Measurements from ENCODE around the gene DCAF12. TPM values are rescaled to one million over a fixed set of nuclear protein-coding genes. Genes with fewer than 3 reads are reported as not detected.
"Not testable (repeated sequence)": the region's sequence is repeated elsewhere in the genome, so short reads cannot be mapped to it uniquely, and the experiment has no call there.

The DCAF12 gene
- 25.1 and 29.2 TPM in 2 replicates for total RNA-seq (2014; rRNA removed; shearing (Covaris generic))
- polyA plus RNA-seq (2015; cell fraction: cytosol; rRNA removed) = 34.4 and 40.1 TPM in 2 replicates
- polyA plus RNA-seq (2015; cell fraction: nucleus; rRNA removed) = 26.1 and 27.5 TPM in 2 replicates

DNA sequence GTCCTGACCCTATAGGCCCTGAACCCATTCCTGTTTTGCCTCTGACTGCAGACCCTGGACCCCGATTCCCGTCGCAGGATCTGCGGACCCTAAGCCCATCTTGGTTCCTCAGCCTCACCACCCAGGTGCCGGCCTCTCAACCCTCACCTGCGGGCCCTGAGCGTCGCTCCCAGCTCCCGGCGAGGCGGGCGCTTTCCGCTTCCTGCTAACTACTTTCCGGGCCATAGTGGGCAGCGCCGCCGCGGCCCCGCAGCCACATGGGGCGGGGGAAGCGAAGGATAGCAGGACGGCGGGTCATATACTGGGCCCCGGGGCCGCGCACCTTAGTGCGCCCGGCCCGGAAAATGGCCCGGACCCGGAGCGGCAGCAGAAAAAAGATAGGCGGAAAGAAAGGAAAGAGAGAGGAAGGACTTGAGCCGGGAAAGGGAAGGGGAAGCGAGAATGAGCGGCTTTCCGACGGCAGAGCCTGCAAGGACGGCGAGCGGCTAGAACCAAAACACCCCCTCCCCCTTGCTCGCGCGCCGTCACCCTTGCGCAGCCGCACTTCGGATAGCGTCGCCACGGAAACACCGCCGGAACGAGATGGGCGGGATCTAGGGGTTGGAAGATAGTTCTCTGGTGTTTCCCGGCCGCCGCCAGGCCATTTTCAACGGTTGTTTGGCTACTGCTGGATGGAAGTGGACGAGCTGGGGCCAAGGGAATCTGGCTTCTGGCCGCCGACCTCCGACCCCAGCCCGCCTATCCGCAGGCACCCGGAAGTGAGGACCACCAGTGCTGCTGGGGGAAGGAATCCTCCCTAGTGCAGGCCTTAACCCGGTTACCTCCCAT lies at the start of gene DCAF12:
DCAF12 (minus strand) TSS at position 492 of the 828 bp plus-strand sequence; CDS start at position 225, 267 bp downstream.
- peak; percentile 90 for DNase-seq (ENCODE audit: low read depth)

- DNase-seq (ENCODE audit: low read depth) = no peak
Measured at GRCh38 chr9:34176089-34176488, 49.6 kb upstream of the DCAF12 start.

DNA sequence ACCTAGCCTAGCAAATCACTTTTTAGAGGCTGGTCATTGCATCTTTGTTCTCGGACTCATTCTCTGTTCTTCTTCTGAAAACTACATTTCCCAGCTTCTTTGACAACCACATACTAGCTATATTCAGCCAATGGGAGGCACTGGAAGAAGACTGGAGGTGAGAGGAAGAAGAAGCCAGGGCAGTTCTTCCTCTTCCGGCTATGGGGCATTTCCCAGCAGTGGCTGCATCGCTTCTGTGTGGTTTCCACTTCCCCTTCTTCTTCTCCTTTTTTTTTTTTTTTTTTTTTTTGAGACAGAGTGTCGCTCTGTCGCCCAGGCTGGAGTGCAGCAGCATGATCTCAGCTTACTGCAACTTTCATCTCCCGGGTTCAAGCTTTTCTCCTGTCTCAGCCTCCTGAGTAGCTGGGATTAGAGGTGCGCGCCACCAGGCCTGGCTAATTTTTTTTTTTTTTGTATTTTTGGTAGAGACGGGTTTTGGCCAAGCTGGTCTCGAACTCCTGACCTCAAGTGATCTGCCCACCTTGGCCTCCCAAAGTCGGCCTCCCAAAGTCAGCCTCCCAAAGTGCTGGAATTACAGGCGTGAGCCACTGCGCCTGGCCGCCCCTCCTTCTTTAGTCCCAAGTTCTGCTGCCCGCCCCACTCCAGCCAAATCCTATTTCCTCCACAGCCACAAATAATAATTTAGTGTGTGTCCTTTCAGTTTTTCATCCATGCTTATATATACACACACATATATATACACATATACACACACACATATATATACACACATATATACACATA lies 45.4 kb upstream of the DCAF12 start:
- no peak for DNase-seq (ENCODE audit: low read depth)

DNA sequence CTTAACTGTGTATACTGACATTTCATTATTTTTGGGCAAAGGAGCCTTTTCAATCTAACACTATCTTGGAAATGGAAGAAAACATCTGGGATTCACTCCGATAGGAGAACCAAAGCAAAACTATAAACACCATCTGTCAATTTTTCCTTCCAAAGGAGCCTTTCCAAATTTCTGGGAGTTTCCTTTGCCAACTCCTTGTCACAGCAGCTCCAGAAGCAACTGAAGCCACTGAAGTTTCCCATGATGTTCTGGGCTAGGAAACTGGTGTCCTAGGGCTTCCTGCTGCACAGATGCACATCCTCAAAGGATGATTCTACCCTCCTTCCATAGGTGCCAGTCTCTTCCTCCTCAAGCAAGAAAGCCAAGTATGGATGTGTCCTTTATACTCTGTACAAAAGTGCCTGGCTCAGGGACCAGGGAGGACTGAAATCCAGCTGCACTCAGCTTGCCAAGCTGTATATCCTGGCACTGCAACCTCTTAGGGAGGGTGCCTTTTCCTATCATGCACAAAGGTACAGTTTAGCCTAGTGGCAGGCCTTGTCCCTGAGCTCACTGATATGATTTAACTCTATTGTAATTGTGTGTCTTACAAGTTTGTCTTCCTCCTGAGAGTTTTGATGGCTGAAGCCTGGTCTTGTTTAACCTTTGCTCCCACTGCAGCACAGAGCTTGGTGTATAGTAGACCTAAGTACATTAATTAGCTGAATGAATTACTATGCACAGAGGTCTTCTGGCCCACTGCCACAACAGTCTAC lies 43.9 kb upstream of the DCAF12 start:
- DNase-seq (ENCODE audit: low read depth) = no peak

DNA sequence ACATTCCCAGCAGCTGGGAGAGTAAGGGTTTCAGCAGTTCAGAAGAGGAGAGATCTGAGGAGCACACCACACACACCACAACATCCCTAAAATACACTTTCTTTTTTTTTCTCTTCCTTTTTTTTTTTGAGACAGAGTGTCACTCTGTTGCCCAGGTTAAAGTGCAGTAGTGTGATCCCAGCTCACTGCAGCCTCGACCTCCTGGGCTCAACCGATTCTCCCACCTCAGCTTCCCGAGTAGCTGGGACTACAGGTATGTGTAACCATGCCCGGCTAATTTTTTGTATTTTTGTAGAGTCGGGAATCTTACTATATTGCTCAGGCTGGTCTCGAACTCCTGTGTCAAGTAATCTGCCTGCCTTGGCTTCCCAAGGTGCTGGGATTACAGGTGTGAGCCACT lies 42.6 kb upstream of the DCAF12 start:
- no peak for DNase-seq (ENCODE audit: low read depth)

DNA sequence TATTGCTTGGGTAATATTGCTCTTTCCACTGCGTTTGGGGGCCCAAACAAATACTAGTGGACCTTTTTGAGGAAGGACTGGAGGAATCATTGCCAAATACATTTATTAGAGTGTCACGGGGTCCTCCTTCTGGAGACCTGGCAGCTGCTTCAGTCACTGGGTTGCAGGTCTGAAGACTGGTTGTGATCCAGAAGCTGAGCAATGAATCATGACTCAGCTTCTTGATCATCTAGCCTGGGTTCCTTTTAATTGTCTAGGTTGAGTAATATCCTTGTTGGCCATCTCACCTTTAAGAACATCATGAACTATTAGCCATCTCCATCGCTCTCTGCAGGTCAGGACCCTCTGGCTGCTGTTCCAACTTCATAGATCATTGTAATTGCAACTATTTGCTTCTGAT lies 36.9 kb upstream of the DCAF12 start:
- DNase-seq (ENCODE audit: low read depth) = peak; percentile 63

DNA sequence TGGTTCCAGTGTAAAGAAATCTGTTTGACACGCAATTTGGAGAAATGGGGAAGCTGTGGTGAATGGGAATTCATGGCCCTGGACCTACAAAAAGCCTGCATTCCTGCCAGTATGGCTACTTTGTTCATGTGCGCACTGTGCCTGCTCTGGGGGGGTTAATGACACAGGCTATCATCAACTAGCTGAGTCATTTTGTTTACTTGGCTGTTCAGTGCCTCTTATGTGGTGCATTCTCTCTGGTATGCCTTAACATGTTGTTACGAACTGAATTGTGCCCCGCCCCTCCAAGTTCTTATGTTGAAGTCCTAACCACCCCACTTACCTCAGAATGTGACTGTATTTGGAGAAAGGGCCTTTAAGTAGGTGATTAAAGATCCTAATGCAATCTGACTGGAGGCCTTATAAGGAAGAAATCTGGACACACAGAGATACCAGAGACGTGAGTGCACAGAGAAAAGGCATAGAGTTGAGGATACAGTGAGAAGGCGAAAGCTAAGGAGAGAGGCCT lies 31.9 kb upstream of the DCAF12 start:
- DNase-seq (ENCODE audit: low read depth) = peak; percentile 22

DNA sequence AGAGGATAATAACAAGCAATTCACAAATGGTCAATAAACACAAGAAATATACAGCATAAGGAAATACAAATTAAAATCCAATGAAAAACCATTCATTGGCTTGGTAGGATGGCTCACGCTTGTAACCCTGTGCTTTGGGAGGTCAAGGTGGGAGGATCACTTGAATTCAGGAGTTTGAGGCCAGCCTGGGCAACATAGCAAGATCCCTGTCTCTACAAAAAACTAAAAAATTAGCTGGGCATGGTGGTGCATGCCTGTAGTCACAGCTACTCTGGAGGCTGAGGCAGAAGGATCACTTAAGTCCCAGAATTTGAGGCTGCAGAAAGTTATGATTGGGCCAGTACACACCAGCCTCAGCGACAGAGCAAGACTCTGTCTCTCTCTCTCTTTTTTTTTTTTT lies 31.4 kb upstream of the DCAF12 start:
- DNase-seq (ENCODE audit: low read depth) = no peak

DNA sequence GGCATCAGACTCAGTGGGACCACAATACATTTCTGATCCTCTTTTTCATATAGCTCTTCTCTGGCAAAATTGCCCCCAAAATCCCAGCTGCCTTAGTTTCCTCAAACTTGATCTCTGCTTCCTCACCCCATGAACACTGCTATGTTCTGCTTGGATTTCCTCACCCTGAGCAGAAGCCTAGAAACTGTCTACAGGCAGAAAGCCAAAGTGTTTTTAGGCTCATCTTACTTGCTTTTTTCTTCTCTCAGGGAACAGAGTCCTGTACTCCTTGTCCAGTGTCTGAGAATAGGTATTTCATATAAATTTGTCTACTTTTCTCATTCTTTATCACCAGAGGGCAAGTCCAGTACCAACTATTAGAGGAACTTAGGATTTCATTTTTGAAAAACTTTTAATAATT lies 30.8 kb upstream of the DCAF12 start:
- DNase-seq (ENCODE audit: low read depth) = no peak

- DNase-seq (ENCODE audit: low read depth) = no peak
Measured at GRCh38 chr9:34154057-34154456, 27.6 kb upstream of the DCAF12 start.

- DNase-seq (ENCODE audit: low read depth) = no peak
Measured at GRCh38 chr9:34151398-34151797, 24.9 kb upstream of the DCAF12 start.

GRCh38 chr9:34145165-34145564 lies 18.7 kb upstream of the DCAF12 start:
- DNase-seq (ENCODE audit: low read depth) = peak; percentile 41

DNA sequence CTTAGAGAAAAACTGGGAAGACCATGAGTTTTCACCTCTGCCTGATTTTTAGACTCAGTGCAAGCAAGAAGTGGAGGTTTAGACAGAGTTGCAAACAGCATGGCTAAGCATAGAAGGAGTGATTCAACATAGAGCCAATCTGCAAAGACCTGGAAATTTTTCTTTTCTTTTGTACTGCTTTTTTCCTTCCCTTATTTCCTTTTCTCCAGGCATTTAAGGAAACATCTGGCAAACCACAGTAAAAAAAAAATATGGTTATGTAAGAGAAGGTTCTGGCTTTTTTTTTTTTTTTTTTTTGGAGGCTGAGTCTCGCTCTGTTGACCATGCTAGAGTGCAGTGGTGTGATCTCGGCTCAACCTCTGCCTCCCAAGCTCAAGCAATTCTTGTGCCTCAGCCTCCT lies 16.6 kb upstream of the DCAF12 start:
- DNase-seq (ENCODE audit: low read depth) = no peak

DNA sequence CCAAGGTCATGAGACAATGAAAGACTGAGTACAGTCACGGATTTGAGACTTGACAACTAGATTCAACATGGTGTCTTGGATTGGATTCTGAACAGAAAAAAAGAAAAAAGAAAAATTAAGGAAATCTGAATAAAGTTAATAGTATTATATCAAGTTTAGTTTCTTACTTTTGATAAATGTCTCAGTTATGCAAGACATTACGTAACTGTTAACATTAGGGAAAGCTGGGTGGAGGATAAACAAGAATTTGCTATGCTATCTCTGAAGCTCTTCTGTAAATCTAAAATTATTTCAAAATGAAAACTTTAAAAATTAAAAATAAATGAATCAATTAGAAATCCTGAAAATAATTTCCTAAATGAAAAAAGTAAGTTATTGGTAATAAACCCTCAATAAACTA lies 14.4 kb upstream of the DCAF12 start:
- DNase-seq (ENCODE audit: low read depth) = no peak

GRCh38 chr9:34139477-34140146 lies 13.1 kb upstream of the DCAF12 start:
- DNase-seq (ENCODE audit: low read depth) = peak; percentile 77

DNA sequence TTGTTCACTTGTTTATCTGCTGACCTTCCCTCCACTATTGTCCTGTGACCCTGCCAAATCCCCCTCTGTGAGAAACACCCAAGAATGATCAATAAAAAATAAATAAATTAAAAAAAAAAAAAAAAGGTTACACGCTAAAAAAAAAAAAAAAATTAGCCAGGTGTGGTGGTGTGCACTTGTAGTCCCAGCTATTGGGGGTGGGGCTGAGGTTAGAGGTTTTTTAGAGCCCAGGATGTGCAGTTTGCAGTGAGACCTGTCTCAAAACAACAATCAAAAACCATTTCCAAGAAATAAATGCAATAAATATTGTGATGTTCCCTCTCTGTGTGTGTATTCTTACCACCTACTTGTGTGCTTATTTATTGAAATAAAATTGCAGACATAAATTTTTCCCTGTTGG lies 12.1 kb upstream of the DCAF12 start:
- DNase-seq (ENCODE audit: low read depth) = not testable (repeated sequence)

DNA sequence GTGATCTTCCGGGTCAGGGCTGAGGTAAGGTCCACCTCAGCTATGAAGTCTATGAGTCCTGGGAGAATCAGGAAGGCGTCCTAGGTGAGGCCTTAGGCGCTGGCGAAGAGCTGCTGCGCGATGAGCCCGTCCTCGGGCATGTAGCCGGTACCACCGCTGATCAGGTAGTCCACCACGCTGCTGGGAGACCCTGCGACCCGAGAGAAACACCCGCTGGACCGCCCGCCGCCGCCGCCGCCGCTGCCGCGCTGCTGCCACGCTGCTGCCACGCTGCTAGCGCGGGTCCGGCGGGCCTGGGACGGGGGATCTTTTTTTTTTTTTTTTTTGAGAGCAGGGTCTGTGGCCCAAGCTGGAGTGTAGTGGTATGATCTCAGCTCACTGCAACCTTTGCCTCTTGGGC lies 8.0 kb upstream of the DCAF12 start:
- DNase-seq (ENCODE audit: low read depth) = no peak

DNA sequence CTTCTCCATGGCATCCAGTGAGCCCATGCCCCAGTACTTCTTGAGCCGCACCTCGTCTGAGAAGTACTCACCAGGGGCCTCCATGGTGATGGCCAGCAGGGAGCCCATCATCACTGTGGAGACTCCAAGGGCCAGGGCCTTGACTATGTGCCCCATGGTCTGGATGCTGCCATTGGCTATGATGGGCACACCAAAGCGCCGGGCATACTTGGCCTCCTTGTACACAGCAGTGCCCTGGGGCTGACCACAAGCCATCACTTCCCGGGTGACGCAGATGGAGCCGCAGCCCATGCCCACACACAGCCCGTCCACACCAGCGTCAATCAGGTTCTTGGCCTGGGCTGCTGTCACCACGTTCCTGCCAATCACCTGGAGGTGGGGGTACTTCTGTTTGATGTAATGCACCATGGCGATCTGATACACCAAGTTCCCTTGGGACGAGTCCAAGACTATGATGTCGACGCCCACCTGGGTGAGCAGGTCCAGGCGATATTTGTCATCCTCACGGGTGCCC lies 7.0 kb upstream of the DCAF12 start:
- no peak for DNase-seq (ENCODE audit: low read depth)

GRCh38 chr9:34131571-34131970 lies 5.1 kb upstream of the DCAF12 start:
- DNase-seq (ENCODE audit: low read depth) = no peak
